CD4-positive, alpha-beta T cell treated with Interleukin-17A for 1 hour (primary cell): ENCODE measurements around the gene LRRC32.
A peak's percentile ranks its signal among the peaks of the same experiment; 100 is the strongest.

ENCODE experiments used
- DNase-seq: peaks from one replicate; pipeline ENCODE4 v3.0.0-alpha.2; 2020

LRRC32 gene

DNA sequence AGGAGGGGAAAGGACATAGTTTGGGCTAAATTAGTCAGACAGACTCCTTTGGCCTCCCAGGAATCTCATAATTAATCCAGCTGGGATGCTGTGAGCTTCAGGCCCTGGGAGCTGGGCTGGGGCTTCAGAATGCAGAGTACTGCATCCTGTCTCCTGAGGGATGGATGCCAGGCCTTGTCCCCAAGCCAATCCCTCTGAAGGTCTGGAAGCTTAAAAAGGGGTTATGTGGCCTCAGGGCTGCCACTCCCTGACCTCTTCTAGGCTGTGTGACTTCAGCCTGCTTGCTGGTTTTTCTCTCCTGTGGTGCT, 6.9 kb upstream of the LRRC32 start:
- DNase-seq, result no peak

- no peak for DNase-seq
Observed at GRCh38 chr11:76676636-76677457, 6.3 kb upstream of the LRRC32 start.

- no peak for DNase-seq
Observed at GRCh38 chr11:76674517-76675400, 4.2 kb upstream of the LRRC32 start.

DNA sequence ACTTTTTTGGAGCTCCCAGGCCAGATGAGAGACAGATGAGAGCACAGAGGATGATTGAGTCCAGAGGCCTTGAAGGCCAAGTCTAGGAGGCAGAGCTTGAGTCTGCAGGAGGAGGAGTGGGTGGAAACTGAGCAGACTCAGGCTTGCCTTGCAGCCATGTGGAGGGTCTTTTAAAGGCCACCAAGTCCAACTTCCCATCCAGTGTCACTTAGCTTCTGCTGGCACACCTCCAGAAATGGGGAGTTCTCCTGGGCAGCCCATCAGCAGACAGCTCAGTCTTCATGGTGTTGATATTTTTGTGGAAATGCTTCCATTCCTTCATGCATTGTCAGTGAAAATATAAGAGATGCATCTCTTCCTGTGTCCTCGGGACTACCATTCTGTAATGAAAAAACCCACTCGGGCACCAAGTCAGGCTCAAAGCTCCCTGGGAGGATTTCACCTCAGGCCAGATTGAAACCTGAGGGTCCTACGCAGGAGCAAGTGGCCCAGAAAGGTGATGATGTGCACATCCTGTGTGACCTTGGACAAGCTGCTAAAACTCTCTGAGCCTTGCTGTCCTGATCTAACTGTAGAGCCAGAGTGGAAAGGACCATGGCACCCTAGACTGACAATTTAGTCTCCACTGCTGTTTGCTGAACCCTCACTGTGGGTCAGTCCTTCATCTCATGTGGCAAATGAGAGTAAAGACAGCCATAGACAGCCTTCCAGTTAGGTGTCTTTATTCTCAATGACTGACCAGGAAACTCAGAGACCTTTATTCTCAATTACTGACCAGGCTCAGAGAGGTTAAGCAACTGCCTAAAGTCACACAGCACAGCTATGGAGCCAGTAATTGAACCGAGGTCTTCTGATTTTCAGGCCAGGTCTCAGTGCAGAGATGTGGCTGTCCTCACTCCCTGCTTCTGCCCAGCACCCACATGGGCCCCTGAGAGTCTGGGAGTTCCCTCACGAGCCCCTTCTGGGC, 2.9 kb upstream of the LRRC32 start:
- no peak for DNase-seq

- DNase-seq, result peak; percentile 57
Observed at GRCh38 chr11:76672431-76673175, 2.1 kb upstream of the LRRC32 start.

DNA sequence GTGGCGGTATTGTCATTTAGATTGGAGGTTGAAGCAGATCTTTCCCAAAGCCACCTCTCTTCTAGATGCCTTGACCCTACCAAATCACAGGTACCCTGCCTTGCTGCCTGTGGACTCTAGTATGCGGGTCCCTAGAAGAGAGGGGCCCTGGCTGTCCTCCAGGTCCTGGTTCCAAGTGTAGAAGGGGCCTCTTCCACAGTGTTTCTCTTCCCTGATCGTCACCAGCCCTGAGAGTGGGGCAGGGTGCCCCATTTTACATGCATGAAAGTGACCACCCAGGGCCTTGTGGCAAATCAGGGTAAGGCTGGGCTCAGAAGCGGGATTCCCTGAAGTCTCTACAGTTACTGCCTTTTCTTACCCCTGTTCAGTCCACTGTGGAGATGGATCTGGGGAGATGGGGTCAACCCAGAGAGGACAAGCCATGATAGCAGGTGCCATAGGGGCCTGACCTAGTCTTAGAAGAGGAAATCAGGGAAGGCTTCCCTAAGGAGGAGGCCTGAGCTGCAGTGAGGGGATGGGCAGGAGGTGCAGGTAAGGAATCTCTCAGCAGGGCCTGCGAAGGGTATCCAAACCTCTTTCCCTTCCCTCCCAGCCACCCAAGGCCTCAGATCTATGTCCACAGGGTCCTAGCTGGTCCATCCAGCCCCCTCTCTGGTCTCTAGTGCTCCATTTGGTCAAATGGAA, 1.2 kb upstream of the LRRC32 start:
- DNase-seq, result no peak

DNA sequence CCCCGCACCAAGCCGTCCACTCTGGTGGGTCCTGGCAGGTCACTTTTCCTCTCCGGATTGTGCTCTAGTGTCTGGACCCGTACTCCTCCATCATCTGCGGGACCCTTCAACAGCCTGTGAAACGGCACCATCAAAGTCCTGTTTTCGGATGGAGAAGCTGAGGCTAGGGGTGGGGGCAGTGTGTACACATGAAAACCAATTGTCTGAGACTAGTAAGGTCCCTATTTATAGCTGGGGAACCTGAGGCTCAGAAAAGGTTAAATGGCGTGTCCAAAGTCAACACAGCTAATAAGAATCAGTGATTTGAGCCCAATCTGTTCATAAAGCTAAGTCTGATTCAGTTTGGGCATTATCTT, 668 bp upstream of the LRRC32 start:
- DNase-seq, result no peak

GRCh38 chr11:76669901-76670484, 554 bp downstream of the LRRC32 start:
- DNase-seq, result no peak

GRCh38 chr11:76668362-76669155, 2.0 kb downstream of the LRRC32 start:
- no peak for DNase-seq

DNA sequence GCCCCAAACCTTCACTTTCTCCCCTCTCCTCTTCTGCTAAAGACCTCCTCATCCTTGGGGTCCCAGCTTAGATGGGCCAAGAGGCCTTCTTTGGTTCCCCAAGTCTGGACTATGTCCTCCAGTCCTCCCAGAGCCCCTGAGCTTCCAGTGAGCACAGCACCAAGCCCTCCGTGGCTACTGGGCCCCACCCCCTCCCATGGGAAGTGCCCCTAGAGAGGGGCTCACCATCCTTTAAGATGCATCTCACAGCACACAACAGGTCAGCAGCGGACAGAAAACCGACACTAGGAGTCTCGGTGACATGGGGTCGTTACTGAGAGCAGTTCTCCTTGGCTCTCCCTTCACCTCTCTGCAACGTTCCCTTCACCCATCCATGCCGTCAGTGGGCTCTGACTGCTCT, 2.7 kb downstream of the LRRC32 start:
- DNase-seq, result no peak

DNA sequence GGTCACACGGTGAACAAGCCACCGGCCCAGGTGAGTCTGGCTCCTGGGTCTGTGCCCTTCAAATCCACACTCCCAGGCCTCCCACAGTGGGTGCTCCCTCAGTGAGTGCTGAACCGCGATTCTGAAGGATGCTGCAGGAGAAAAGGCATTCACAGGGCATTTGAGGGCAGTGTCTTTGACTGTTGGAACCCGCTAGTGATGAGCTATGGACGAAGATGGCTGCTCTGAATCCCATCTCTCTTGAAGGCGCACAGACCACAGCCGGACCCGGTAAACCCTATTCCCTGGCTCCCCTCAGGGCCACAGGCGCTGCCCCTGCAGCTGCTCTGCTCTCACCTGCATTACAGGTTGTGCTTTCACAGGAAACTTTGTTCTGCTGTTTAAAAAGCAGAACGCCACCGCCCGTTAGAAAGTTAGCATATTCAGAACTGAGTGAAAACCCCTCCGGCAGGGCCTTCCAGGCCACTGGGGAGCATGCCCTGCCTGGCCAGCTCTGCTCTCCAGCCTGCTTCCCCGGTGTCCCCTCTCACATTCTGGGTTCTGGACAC, 3.2 kb downstream of the LRRC32 start:
- no peak for DNase-seq

DNA sequence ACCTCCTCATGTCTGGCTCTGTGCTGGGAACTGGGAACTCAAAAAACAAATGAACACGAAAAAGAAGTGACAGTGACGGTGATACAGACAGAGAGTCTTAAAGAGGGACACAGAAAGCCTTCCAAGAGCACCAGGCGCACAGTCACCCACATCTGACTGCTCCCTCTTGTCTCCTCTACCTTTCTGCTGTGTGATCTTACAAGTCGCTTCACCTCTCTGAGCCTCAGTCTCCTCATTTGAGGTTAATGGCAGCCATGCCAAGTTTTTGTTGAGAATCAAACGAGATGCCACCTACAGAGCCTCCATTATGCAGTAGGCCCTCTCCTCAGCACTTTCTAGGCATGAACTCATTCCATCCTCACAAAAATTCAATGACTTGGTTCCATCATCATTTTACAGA, 3.7 kb downstream of the LRRC32 start:
- DNase-seq, result no peak

- DNase-seq, result no peak
Observed at GRCh38 chr11:76666408-76666807, 4.1 kb downstream of the LRRC32 start.

DNA sequence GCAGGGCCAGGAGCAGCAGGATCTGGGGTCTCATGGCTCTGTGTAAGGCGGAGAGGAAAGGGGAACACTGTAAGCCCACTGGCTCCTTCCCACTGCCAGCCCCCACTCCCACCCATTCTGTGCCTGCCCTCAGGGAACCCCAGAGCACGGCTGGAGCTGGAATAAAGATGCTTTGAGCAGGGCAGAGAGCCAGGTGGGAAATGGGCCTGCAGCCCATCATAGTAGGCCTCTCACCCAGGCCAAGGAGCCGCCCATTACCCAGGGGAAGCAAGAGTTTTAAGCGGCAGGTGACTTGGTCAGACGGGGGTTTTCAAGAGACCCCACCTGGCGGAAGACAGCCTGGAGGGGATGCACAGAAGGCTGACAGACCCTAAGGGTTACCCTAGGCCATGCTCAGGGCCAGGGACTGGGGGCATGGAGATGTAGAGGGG, 4.6 kb downstream of the LRRC32 start:
- DNase-seq, result no peak

GRCh38 chr11:76665172-76665571, 5.4 kb downstream of the LRRC32 start:
- no peak for DNase-seq

GRCh38 chr11:76664578-76665061, 5.9 kb downstream of the LRRC32 start:
- peak; percentile 28 for DNase-seq

GRCh38 chr11:76663912-76664440, 6.6 kb downstream of the LRRC32 start:
- DNase-seq, result no peak

DNA sequence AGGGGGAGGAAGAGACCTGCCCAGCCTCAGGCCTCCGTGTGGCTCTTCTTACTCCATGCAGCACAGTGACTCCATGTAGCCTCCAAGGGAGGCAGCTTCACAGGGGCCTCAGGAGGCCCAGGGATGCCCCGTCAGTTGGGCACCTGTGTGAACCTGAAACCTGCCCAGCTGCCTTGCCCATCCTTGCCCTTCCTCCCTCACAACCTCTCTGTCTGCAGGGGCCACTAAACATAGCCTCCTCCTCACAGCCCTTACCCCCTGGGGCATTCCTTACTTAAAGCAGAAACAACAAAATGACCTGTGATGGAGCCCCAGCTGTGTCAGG, 7.1 kb downstream of the LRRC32 start:
- no peak for DNase-seq

DNA sequence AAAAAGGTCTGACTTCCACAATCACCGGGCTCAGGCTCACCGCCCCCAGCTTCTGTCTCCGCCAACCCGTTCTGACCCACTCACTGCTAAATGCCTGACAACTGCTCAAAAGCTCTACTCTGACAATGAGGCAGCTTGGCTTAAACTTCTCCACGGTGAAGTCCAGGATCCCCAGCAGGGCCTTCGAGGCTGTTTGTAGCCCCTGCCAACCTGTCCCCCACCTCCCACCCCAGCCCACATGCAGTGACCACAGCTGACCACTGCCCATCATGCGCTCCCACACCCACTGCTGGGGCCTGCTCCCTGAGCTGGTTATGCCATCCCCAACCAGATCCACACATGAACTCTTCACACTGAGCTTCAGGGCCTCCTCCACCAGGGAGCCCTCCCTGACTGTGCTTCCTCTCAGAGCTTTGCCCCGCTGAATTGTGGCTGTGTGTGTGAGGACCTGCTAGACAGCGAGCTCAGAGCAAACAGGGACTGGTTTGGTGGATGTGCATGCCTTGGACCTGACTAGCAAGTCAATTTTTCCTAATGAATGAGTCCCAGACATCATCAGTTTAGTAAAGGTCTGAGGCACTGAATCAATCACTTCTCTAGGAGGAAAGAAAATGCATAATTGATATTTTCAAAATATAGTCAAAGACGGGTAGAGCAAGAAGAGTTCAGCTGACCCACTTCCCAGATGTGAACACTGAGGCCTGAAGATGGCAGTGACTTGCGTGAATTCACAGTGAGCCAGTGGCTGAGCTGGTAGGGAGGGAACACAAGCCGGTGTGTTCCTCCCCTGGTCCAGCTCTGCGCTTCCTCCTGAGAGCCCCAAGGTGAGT, 7.7 kb downstream of the LRRC32 start:
- DNase-seq, result no peak
